Astrocyte (in vitro differentiated cells and primary cell): ENCODE measurements around the gene GABRE. TPM values are rescaled to one million over a fixed set of nuclear protein-coding genes. Genes with fewer than 3 reads are reported as not detected.
A peak's percentile ranks its signal among the peaks of the same experiment; 100 is the strongest.

ENCODE experiments used
- DNase-seq: peaks from one replicate; pipeline ENCODE4 v3.0.0-alpha.2; 2010; ENCODE audit warnings: low read depth
- FAIRE-seq: peaks from 2 replicates; lab custom pipeline; 2011; peaks lifted over from hg19 to GRCh38; lab: Jason Lieb, UNC
- H2AFZ ChIP-seq: 2 replicates; pipeline ENCODE4 v1.6.0; 2012; ENCODE audit warnings: low read depth, low read length, inconsistent platforms
- H3K27ac ChIP-seq: 2 replicates; pipeline ENCODE4 v1.5.1; 2011; ENCODE audit warnings: low read depth, low read length, inconsistent platforms
- H3K27me3 ChIP-seq: 2 replicates; pipeline ENCODE4 v1.6.0; 2011; ENCODE audit warnings: low read length, inconsistent platforms; ENCODE audit not compliant: insufficient read depth
- H3K36me3 ChIP-seq: 2 replicates; pipeline ENCODE4 v1.5.1; 2011; ENCODE audit warnings: low read length, inconsistent platforms; ENCODE audit not compliant: insufficient read depth
- H3K4me1 ChIP-seq: 2 replicates; pipeline ENCODE4 v1.5.1; 2011; ENCODE audit warnings: low read length, inconsistent platforms; ENCODE audit not compliant: insufficient read depth
- H3K4me2 ChIP-seq: 2 replicates; pipeline ENCODE4 v1.6.0; 2012; ENCODE audit warnings: low read length, inconsistent platforms
- H3K4me3 ChIP-seq: 2 replicates; pipeline ENCODE4 v1.5.1; 2011; ENCODE audit warnings: low read depth, mild to moderate bottlenecking, low read length, inconsistent platforms; ENCODE audit not compliant: insufficient read depth
- H3K79me2 ChIP-seq: 2 replicates; pipeline ENCODE4 v1.6.0; 2012; ENCODE audit warnings: mild to moderate bottlenecking, low read length, inconsistent platforms; ENCODE audit not compliant: insufficient read depth
- H3K9ac ChIP-seq: 2 replicates; pipeline ENCODE4 v1.6.0; 2012; ENCODE audit warnings: mild to moderate bottlenecking, low read length, inconsistent platforms
- H3K9me3 ChIP-seq: 2 replicates; pipeline ENCODE4 v1.5.1; 2012; ENCODE audit warnings: low read depth, mild to moderate bottlenecking, low read length, inconsistent platforms; ENCODE audit not compliant: insufficient read depth
- H4K20me1 ChIP-seq: 2 replicates; pipeline ENCODE4 v1.6.0; 2012; ENCODE audit warnings: low read length, inconsistent platforms; ENCODE audit not compliant: insufficient read depth
- H3K27ac Mint-ChIP-seq: one replicate; pipeline ENCODE4 v1.8.0; 2021; ENCODE audit warnings: mild to moderate bottlenecking, mixed read lengths; ENCODE audit not compliant: unreplicated experiment
- H3K27me3 Mint-ChIP-seq: one replicate; pipeline ENCODE4 v1.8.0; 2021; ENCODE audit warnings: low read depth, mixed read lengths; ENCODE audit not compliant: unreplicated experiment
- H3K36me3 Mint-ChIP-seq: one replicate; pipeline ENCODE4 v1.8.0; 2021; ENCODE audit warnings: low read depth, mixed read lengths; ENCODE audit not compliant: unreplicated experiment
- H3K4me1 Mint-ChIP-seq: one replicate; pipeline ENCODE4 v1.8.0; 2021; ENCODE audit warnings: low read depth, mixed read lengths; ENCODE audit not compliant: unreplicated experiment
- H3K4me3 Mint-ChIP-seq: one replicate; pipeline ENCODE4 v1.8.0; 2021; ENCODE audit warnings: mild to moderate bottlenecking, moderate library complexity, mixed read lengths; ENCODE audit not compliant: unreplicated experiment
- H3K9me3 Mint-ChIP-seq: one replicate; pipeline ENCODE4 v1.8.0; 2021; ENCODE audit warnings: mild to moderate bottlenecking, mixed read lengths; ENCODE audit not compliant: unreplicated experiment
- CTCF ChIP-seq: IDR thresholded peaks from 2 replicates; pipeline ENCODE4 v1.5.1; 2011; ENCODE audit warnings: low read depth, mild to moderate bottlenecking, inconsistent platforms, low read length, moderate library complexity; ENCODE audit not compliant: insufficient read depth
- EZH2 ChIP-seq: IDR thresholded peaks from 2 replicates; pipeline ENCODE4 v1.6.1; 2012; ENCODE audit warnings: mild to moderate bottlenecking, low read length, inconsistent platforms; ENCODE audit not compliant: insufficient read depth
- total RNA-seq: library from RNA; stranded (reverse); gene quantifications from 2 replicates; pipeline ENCODE4 v1.2.1, GENCODE V29; 2021

GABRE gene
- total RNA-seq, 1 donor from 2014 or later: 1.8 TPM

DNA sequence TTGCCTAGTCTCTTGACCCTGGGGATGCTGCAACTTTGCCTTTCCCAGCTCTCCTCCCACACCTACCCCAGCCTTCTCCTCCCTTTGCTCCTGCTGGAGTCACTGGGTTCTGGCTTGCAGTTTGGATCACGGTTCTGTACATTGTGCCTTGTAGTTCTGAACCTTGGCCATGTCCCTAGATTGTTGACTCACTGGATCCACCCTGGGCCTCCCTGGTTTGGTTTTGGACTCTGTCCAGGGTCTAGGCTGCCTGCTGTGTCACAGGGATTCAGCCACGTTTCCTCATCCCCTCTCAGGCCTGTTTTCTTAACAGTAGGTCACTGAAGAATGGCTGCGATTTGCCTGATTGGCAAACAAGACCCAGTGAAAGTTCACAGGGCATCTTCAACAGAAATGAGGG lies 11.5 kb upstream of the GABRE start:
- H3K4me3 Mint-ChIP-seq: no peak overlapping the region
- Histone ChIP-seq H3K4me2 (peak overlapping the region; percentile 39), H3K9ac (peak overlapping the region; percentile 14), H2AFZ (no peak overlapping the region), H3K27ac (peak overlapping the region; percentile 53), H3K9me3 (no peaks in the 10 kb centered on the region), H3K79me2 (no peaks in the 10 kb centered on the region), H3K4me3 (no peak overlapping the region), H3K36me3 (no peaks in the 10 kb centered on the region), H3K4me1 (peaks cover 52% of the 10 kb centered on the region), H4K20me1 (no peaks in the 10 kb centered on the region), H3K27me3 (no peaks in the 10 kb centered on the region)
- peak; percentile 50 for DNase-seq
- no peaks in the 10 kb centered on the region for H3K27me3 Mint-ChIP-seq
- no peak overlapping the region for H3K27ac Mint-ChIP-seq
- no peaks in the 10 kb centered on the region for H3K36me3 Mint-ChIP-seq
- no peak for FAIRE-seq
- H3K9me3 Mint-ChIP-seq: peaks cover 2% of the 10 kb centered on the region
- TF ChIP-seq CTCF (no peak), EZH2 (no peak)
- H3K4me1 Mint-ChIP-seq: peaks cover 23% of the 10 kb centered on the region

DNA sequence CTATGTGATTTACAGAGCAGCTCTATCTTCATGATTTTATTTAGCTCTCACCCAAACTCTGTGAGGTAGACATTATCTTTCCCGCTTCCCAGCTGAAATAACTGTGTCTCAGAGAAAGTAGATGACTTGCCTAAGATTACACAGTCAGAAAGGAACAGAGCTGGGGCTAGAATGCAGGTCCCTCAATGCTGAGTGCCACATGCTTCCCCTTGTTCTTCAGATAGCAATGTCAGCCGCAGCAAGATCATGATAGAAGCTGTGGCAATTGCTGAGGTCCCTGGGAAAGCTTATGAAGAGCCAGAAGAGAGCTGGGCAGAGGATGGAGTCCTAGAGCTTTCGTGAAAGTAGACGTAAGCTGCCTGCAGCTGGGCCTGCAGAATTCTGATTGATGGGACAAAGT lies 11.1 kb upstream of the GABRE start:
- Histone ChIP-seq H3K9me3 (no peaks in the 10 kb centered on the region), H3K9ac (peak overlapping the region; percentile 14), H3K79me2 (no peaks in the 10 kb centered on the region), H3K27ac (peak overlapping the region; percentile 88), H2AFZ (no peak overlapping the region), H3K4me2 (peak overlapping the region; percentile 39), H3K36me3 (no peaks in the 10 kb centered on the region), H3K4me1 (peaks cover 53% of the 10 kb centered on the region), H4K20me1 (no peaks in the 10 kb centered on the region), H3K27me3 (no peaks in the 10 kb centered on the region), H3K4me3 (no peak overlapping the region)
- Mint-ChIP-seq H3K27me3 (no peaks in the 10 kb centered on the region), H3K27ac (no peak overlapping the region), H3K4me1 (peaks cover 23% of the 10 kb centered on the region), H3K4me3 (no peak overlapping the region), H3K9me3 (peaks cover 2% of the 10 kb centered on the region), H3K36me3 (no peaks in the 10 kb centered on the region)
- FAIRE-seq (no peak), DNase-seq (no peak)
- TF ChIP-seq CTCF (no peak), EZH2 (no peak)

- H3K79me2 ChIP-seq: no peaks in the 10 kb centered on the region
- no peak overlapping the region for H3K4me3 ChIP-seq
- H3K27me3 ChIP-seq: no peaks in the 10 kb centered on the region
- peak overlapping the region; percentile 88 for H3K27ac ChIP-seq
- H3K9me3 Mint-ChIP-seq: peaks cover 2% of the 10 kb centered on the region
- FAIRE-seq (peak; percentile 9), DNase-seq (no peak)
- no peaks in the 10 kb centered on the region for H3K27me3 Mint-ChIP-seq
- no peaks in the 10 kb centered on the region for H3K9me3 ChIP-seq
- TF ChIP-seq CTCF (no peak), EZH2 (no peak)
- no peaks in the 10 kb centered on the region for H3K36me3 Mint-ChIP-seq
- peaks cover 53% of the 10 kb centered on the region for H3K4me1 ChIP-seq
- peak overlapping the region; percentile 76 for H3K9ac ChIP-seq
- no peak overlapping the region for H3K4me3 Mint-ChIP-seq
- H3K4me1 Mint-ChIP-seq: peaks cover 23% of the 10 kb centered on the region
- no peak overlapping the region for H2AFZ ChIP-seq
- no peaks in the 10 kb centered on the region for H3K36me3 ChIP-seq
- H3K4me2 ChIP-seq: peak overlapping the region; percentile 80
- no peaks in the 10 kb centered on the region for H4K20me1 ChIP-seq
- H3K27ac Mint-ChIP-seq: no peak overlapping the region
Measured at GRCh38 chrX:151984902-151985301, 10.4 kb upstream of the GABRE start.
